NT2/D1 (cell line): Measurements from ENCODE around the gene ELOVL6.

Experiments used
- SUZ12 ChIP-seq: IDR thresholded peaks from 2 replicates; pipeline ENCODE4 v1.6.1; 2011; ENCODE audit not compliant: insufficient read length, insufficient read depth; ENCODE audit errors: extremely low read depth
- YY1 ChIP-seq: IDR thresholded peaks from 2 replicates; pipeline ENCODE4 v1.6.1; 2011; ENCODE audit not compliant: insufficient read length, insufficient read depth

DNA sequence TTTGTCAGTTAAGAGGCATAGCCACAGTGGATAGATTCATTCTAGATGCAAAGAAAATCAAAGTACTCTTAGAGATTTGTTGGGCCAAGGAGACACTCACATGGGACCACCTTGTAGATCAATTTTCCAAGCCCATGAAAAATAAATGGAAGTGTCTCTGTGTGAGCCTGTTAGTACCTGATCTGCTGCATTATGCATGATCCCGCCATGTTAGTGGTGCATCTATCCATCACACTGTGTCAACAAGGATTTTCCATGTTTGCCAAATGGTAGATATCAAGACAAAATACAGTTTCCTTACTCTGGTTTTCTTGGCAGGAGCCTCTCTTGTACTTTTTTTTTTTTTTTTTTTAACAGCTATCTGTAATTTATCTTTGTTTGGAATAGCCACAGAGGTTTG is 173.4 kb downstream of the ELOVL6 start:
- TF ChIP-seq YY1 = no peak
- TF ChIP-seq SUZ12 = no peak
